HG03571 (cell line): ENCODE results near the gene PDZD4.

Source experiments
- ATAC-seq: cut with Tn5 transposase; IDR thresholded peaks from one replicate; pipeline ENCODE4 v1.9.1; 2021; ENCODE audit not compliant: unreplicated experiment

The PDZD4 gene

DNA sequence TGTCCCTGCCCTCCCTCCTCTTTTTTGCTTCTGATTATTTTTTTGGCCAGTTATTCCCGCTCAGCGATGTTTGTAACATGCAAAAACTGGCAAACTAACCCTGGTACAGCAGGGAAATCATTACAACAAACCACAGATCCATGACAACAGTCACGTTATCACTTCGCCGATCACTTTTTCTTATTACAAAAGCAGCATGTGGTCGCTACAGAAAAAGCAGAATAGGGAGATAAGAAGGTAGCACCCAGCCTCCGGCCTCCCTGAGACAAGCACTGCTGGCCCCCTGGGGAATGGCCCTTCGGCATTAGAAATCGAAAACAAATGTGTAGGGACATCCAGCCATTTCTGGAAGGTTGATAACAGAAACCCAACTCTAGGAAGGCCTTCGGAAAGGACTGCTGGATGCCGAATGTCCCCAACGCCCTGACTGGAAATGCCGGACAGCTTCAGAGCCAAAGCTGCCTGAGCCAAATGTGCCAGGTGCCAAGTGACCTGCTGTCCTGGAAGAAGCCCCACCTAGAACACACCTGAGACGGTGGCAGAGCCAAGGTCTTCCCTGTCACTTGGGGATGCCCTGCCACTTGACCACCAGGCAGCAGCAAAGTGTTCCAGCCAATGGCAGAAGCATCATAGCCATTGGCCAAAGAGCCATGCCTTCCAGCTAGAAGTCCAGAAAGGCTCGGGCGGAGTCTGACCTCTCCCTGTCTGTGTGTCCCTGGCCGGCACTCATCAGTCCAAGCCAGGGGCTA is 39.1 kb downstream of the PDZD4 start:
- no peak for ATAC-seq

DNA sequence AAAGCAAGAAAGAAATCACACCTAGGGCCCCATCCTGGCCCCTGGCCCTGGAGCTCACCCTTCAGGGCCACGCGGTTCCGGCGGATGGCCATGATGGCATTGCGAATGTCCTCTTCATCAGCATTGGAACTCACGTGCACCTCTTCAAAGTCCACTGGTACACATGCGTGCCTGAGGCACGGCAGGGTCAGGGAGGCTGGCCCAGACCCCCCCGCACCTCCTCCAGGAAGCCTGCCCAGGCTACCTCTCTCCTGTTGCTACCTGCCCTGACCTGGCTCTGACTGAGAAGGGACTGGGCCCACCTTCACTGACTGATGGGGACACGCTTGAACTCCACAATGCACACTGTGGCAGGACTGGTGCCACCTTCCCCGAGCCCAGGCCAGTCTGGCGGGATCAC is 40.7 kb downstream of the PDZD4 start:
- ATAC-seq = no peak

DNA sequence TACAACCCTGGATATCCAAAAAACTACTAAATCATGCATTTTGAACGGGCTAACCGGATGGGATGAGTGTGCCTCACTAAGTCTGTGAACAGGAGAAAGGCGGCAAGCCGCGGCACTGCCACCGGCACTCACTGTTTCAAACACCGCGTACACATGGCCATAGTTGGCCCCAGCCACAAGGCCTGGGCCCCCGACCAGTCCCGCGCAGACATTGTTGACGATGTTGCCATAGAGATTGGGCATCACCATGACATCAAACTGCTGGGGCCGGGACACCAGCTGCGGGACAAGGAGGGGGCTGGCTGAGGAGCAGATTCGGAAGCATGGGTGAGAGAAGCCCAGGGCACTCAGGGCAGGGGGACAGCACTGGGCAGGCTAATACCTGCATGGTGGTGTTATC is 43.7 kb downstream of the PDZD4 start:
- ATAC-seq = no peak

DNA sequence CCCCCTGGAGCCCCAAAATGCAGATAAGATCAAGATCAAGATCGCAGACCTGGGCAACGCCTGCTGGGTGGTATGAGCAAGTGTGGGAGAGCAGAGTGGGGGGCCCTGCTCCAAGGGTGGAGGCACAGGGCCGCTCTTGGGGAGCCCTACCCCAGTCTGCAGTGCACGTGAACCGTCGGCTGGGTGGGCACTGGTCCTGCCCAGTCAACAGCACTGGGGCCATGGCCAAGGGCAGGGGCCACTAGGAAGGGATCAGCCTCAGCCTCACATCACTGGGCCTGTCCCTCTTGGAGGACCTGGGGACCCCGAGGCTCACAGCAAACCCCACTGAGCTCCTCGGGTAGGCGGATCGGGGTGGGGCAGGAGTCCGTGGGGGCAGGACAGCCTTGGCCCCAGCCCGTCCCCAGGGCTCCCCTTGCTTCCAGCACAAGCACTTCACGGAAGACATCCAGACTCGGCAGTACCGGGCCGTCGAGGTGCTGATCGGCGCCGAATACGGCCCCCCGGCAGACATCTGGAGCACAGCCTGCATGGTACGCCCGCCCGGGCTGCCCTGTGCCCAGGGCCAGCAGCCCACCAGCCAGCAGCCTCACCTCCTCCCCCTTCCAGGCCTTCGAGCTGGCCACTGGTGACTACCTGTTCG is 45.9 kb downstream of the PDZD4 start:
- ATAC-seq = no peak

DNA sequence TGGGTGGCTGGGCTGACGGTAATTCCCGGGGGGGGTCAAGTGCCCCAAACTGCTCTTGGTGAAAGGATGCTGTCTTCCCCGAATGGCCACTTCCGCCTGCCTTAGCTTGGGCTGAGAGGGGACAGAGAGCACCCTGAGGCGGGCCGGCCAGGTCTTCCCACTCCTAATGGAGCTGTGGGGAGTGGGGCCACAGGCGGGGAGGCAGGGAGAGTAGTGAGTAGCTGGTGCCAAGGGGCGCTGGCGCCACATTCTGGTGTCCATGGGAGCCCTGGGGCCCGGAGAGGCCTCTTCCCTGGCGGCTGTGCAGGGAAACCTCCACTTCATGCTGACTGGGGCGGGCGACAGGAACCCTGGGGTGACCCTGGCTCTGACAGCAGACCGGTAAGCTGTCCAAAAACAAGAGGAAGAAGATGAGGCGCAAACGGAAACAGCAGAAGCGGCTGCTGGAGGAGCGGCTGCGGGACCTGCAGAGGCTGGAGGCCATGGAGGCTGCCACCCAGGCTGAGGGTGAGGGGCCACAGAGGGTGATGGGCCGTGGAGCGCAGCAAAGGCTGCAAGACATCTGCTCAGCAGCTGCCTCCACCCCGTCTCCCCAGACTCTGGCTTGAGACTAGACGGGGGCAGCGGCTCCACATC is 46.8 kb downstream of the PDZD4 start:
- ATAC-seq = no peak

DNA sequence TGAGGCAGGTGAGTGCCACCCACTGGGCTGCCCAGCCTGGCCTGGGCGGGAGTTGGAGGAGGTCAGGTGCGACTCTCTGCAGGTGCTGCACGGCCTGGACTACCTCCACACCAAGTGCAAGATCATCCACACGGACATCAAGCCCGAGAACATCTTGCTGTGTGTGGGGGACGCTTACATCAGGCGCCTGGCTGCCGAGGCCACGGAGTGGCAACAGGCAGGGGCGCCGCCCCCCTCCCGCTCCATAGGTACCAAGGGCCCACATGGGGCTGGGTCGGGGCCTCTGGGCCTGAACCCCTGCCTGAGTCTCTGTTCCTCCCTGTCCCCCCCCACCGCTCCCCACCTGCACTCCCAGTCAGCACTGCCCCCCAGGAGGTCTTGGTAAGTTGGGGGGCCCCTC is 47.5 kb downstream of the PDZD4 start:
- ATAC-seq = no peak

DNA sequence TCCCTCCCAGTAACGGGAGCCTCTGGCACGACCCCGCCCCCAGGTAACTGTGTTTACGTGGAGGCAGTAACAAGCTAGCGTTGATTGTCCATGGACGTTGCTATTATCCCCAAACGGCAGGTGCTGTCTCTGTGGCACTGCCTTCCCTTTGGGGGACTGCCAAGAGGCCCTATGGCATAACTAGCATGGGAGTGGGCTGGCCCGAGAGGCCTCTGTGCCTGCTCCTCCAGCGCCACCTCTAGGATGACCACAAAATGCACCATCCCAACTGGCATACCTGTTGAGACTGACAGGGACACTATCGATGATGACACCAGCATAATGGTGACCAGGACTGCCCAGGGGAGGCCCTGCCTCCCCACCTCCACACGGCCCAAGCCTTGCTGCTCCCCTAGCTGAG is 48.0 kb downstream of the PDZD4 start:
- no peak for ATAC-seq

DNA sequence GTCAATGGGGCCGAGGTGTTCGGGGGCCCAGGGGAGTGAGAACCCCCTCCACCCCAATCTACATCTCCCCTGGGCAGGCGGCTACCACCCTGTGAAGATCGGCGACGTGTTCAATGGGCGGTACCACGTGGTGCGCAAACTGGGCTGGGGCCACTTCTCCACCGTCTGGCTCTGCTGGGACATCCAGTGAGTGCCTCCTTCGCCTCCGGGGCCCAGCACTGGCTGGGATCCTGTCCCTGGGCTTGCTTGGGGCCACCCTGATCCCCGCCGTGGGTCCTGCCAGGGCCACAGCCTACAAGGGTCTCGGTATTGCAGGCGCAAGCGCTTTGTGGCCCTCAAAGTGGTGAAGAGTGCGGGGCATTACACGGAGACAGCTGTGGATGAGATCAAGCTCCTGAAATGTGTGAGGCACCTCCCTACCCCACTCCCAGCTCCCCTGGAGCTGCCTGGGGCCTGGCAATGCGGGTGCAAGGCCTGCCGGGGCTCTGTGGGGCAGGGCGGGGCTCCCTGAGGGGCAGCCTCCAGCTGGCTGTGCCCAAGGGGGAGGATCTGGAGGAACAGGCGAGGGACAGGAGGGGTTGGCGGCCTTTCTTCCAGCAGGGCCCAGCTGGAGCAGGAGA is 48.8 kb downstream of the PDZD4 start:
- no peak for ATAC-seq

DNA sequence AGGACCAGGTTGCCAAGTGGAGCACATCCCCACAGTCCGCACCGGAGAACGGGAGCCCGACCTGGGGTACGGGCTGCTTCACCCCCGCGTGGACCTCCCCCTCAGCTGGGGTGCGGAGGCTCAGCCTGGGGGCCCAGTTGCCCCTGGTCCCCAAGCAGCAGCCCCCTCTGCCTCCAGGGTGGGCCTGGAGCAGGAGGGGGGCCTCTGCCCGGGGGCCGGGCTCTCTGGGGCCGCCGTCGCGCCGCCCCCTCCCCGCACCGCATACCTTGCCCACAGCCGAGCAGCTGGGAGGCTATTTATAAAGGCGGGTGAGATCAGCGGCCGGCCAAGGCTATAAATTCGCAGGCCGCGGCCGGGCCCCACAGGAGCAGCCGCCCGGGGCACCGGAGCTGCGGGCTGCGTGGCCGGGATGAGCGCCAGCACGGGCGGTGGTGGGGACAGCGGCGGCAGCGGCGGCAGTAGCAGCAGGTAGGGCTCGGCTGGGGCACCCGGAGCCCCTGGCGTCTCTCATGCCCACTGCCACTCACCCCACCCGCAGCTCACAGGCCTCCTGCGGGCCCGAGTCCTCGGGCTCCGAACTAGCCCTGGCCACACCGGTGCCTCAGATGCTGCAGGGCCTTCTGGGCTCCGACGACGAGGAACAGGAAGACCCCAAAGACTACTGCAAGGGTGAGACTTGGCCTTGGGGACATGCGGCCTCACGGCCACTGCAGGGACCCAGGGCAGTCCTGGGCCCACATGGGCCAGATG is 49.5 kb downstream of the PDZD4 start, which contains the start of gene SRPK3:
Gene SRPK3, plus strand, starts transcription at position 364 of the 750 bp plus-strand sequence. Its CDS starts 46 bp downstream, at position 410.
- ATAC-seq = no peak

DNA sequence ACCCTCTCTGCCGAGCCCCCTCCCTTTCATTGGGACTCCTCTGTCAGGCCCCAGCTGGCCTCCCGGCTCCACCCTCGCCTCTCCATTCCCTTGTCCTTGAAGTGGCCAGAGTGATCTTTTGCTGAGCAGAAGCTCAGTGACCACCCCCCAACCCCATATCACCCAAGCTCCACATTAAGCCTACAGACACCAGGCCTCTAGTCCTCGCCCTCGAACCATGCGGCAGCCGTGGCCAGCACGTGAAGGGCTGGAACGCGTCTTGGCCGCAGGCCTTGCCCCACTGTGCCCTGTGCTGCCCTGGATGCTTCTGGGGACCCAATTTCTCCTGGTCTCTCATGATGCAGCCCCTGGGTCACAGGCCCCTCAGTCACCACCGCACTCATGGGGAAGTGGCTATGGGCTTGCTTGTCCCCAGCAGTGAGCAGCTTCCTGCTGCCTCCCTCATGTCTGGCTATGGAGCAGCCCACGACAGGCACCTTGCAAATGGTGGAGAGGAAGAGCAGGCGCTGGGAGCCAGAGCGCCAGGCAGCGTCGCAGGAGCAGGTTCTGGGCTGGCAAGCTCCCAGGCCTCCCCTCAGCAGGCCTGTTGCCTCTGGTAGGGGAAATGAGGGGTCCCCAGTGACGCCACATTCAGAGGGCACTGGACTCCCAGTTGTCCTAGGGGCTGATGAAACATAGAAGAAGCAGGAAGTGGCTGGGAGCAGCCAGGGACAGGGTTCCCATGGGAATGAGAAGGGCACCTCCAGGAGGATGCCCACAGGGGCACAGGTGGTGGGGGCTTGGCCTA is 50.3 kb downstream of the PDZD4 start:
- ATAC-seq = no peak

DNA sequence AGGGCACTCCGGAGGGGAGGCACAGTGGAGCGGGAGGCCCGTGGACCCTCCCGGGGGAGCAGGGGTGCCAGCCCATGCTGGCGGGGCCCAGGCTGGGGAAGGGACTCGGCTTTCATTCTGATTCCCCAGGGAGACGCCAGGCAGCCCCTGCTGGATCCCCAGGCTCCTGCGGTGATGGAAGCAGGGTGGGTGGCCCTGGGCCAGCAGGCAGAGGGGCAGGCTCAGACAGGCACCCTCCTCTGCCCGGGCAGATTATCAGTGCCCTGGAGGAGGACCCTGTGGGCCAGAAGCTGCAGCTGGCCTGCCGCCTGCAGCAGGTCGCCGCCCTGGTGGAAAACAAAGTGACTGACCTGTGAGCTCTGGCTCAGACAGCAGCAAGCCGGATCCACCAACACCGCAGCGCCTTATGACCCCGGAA is 51.7 kb downstream of the PDZD4 start:
- ATAC-seq = no peak

DNA sequence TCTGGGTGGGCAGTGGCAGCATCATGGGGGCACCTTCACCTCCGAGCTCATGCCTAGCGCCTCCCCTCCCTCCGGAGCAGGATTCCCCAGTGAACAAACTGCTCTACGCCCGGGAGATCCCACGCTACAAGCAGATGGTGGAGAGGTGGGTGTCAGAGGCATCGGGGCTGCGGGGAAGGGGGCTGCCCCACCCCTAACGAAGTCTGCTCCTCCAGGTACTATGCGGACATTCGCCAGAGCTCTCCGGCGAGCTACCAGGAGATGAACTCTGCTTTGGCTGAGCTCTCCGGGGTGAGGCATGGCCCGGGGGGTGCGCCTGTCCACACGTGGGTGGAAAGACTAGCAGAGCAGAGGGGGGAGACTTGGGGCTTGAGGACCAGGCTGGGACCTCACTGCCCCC is 52.2 kb downstream of the PDZD4 start:
- ATAC-seq = no peak

DNA sequence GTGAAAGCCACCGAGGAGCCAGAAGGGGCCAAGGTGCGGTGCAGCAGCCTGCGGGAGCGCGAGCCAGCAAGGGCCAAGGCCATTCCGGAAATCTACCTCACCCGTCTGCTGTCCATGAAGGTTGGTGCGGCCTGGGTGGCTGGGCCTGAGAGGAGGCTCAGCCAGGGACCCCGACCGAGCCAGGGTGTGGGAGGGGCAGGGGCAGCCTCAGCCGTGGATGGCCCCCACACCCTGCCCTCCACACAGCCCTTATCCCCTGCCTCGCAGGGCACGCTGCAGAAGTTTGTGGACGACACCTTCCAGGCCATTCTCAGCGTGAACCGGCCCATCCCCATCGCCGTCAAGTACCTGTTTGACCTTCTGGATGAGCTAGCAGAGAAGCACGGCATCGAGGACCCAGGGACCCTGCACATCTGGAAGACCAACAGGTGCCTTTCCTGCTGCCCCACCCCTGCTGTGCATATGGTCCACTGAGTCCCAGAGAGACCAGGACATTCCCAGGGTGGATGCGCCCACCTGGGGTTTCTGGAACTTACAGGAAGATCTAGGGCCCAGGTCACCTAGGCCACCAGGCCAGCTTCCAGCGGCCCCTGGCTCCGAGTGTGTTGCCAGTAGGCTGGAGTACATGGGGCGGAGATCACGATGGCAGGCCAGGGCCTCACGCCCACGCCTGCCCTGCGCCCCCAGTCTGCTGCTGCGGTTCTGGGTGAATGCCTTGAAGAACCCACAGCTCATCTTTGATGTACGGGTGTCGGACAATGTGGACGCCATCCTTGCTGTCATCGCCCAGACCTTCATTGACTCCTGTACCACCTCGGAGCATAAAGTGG is 52.9 kb downstream of the PDZD4 start:
- ATAC-seq = no peak

DNA sequence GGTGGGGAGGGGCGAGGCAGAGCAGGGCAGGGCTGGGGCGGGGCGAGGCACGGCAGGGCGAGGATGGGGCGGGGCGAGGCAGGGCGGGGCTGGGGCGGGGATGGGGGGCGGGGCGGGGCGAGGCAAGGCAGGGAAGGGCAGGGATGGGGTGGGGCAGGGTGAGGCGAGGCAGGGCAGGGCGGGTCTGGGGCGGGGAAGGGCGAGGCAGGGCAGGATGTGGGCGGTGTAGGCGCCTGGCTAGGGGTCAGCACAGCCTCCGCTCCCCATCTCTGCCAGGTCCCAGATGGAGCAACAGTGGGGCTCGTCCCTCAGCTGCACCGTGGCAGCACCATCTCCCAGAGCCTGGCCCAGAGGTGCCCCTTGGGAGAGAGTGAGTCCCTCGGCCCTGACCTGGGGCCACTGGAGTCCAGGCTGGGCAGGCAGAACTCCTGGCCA is 53.7 kb downstream of the PDZD4 start:
- ATAC-seq = no peak

DNA sequence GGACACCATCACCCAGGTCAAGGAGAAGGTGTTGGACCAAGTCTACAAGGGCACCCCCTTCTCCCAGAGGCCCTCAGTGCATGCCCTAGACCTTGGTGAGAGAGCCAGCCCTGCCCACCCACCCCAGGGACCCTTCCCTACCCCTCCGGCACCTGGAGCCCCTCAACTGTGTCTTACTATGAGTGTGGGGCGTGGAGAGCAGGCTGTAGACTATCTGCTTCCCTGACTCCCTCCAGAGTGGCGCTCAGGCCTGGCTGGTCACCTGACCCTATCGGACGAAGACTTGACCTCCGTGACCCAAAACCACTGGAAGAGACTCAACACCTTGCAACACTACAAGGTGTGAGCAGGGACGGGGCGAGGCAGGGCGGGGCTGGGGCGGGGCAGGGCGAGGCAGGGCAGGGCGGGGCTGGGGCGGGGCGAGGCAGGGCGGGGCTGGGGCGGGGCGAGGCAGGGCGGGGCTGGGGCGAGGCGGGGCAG is 54.2 kb downstream of the PDZD4 start:
- no peak for ATAC-seq

DNA sequence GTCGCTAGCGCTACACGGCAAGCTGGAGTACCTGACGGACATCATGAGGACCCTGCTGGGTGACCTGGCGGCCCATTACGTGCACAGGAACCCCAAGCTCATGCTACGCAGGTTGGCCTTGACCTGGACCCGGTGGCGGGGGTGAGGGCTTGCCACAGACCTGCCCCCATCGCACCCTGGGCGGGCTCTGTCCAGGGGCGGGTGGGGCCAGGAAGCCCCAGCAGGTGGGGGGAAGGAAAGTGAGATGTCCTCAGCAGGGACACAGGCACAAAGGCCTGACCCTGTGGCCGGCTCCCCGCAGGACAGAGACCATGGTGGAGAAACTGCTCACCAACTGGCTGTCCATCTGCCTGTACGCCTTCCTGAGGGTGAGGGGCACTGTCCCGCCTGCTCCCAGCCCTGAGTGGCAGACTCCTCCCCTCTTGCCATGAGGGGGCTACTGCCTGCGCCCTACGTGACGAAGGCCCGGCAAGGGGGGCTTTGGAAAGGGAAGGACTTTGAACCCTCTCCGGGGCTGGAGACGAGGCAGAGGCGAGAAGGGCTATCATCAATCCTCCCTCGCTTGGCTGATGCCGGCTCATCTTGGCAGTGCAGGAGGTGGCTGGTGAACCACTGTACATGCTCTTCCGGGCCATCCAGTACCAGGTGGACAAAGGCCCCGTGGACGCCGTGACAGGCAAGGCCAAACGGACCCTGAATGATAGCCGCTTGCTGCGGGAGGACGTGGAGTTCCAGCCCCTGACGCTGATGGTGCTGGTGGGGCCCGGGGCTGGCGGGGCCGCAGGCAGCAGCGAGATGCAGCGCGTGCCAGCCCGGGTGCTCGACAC is 54.8 kb downstream of the PDZD4 start:
- ATAC-seq = no peak

DNA sequence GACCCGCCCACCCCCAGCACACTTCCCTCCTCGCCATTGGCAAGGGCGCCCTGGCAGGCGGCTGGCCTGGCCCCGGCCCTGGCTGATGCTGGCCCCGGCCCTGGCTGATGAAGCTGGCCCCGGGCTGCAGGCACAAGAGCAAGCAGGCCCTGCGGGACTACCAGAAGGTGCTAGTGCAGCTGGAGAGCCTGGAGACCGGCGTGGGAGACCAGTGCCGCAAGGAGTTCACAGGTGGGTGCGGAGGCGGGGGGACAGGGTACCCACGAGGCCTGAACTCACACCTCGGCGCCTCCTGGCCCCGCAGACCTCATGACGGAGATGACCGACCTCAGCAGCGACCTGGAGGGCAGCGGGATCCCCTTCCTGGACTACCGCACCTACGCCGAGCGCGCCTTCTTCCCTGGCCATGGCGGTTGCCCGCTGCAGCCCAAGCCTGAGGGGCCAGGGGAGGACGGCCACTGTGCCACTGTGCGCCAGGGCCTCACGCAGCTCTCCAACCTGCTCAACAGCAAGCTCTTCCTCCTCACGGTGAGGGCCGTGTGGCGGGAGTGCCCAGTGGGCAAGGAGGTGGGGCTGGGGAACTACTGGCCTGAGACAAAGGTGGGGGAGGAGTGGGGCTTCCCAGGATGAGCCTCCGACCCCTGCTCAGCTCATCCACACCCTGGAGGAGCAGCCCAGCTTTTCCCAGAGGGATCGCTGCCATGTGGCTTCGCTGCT is 55.6 kb downstream of the PDZD4 start:
- ATAC-seq = no peak
